ENCODE data around the gene CNOT2.
"Not testable (repeated sequence)": the region's sequence is repeated elsewhere in the genome, so short reads cannot be mapped to it uniquely, and the experiment has no call there.

DNA sequence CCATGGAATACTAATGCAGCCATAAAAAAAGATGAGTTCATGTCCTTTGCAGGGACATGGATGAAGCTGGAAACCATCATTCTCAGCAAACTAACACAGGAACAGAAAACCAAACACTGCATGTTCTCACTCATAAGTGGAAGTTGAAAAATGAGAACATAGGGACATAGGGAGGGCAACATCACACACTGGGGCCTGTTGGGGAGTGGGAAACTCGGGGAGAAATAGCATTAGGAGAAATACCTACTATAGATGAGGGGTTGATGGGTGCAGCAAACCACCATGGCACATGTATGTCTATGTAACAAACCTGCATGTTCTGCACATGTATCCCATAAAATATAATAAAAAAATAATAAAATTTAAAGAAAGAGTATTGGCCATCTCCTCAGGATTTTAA lies 149.4 kb downstream of the CNOT2 start:
- TF ChIP-seq, protein P1, sequence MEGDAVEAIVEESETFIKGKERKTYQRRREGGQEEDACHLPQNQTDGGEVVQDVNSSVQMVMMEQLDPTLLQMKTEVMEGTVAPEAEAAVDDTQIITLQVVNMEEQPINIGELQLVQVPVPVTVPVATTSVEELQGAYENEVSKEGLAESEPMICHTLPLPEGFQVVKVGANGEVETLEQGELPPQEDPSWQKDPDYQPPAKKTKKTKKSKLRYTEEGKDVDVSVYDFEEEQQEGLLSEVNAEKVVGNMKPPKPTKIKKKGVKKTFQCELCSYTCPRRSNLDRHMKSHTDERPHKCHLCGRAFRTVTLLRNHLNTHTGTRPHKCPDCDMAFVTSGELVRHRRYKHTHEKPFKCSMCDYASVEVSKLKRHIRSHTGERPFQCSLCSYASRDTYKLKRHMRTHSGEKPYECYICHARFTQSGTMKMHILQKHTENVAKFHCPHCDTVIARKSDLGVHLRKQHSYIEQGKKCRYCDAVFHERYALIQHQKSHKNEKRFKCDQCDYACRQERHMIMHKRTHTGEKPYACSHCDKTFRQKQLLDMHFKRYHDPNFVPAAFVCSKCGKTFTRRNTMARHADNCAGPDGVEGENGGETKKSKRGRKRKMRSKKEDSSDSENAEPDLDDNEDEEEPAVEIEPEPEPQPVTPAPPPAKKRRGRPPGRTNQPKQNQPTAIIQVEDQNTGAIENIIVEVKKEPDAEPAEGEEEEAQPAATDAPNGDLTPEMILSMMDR (conservative IDR thresholded peaks at IDR 0.05; ENCODE audit: low read depth in 2 of 2), result not testable (repeated sequence)
- TF ChIP-seq, protein P2, sequence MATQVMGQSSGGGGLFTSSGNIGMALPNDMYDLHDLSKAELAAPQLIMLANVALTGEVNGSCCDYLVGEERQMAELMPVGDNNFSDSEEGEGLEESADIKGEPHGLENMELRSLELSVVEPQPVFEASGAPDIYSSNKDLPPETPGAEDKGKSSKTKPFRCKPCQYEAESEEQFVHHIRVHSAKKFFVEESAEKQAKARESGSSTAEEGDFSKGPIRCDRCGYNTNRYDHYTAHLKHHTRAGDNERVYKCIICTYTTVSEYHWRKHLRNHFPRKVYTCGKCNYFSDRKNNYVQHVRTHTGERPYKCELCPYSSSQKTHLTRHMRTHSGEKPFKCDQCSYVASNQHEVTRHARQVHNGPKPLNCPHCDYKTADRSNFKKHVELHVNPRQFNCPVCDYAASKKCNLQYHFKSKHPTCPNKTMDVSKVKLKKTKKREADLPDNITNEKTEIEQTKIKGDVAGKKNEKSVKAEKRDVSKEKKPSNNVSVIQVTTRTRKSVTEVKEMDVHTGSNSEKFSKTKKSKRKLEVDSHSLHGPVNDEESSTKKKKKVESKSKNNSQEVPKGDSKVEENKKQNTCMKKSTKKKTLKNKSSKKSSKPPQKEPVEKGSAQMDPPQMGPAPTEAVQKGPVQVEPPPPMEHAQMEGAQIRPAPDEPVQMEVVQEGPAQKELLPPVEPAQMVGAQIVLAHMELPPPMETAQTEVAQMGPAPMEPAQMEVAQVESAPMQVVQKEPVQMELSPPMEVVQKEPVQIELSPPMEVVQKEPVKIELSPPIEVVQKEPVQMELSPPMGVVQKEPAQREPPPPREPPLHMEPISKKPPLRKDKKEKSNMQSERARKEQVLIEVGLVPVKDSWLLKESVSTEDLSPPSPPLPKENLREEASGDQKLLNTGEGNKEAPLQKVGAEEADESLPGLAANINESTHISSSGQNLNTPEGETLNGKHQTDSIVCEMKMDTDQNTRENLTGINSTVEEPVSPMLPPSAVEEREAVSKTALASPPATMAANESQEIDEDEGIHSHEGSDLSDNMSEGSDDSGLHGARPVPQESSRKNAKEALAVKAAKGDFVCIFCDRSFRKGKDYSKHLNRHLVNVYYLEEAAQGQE (IDR thresholded peaks at IDR 0.05; ENCODE audit: unreplicated experiment), result not testable (repeated sequence)
- not testable (repeated sequence) for TF ChIP-seq POLR2AphosphoS5 (IDR thresholded peaks at IDR 0.05; ENCODE audit: low read depth); CREB1 (CRISPR knock-in tag; IDR thresholded peaks at IDR 0.05; ENCODE audit: low read depth); EZH2 (IDR thresholded peaks at IDR 0.05; ENCODE audit: low read depth, unreplicated experiment); NANOG (IDR thresholded peaks at IDR 0.05; ENCODE audit: borderline replicate concordance); JUNB (IDR thresholded peaks at IDR 0.05; ENCODE audit: unreplicated experiment); EZH2phosphoT487 (IDR thresholded peaks at IDR 0.05; ENCODE audit: unreplicated experiment); STAT1 (IDR thresholded peaks at IDR 0.05; ENCODE audit: unreplicated experiment); ZNF114 (CRISPR knock-in tag; IDR thresholded peaks at IDR 0.05); ZNF331 (CRISPR knock-in tag; IDR thresholded peaks at IDR 0.05; ENCODE audit: low read depth)
- TF ChIP-seq, protein P3, sequence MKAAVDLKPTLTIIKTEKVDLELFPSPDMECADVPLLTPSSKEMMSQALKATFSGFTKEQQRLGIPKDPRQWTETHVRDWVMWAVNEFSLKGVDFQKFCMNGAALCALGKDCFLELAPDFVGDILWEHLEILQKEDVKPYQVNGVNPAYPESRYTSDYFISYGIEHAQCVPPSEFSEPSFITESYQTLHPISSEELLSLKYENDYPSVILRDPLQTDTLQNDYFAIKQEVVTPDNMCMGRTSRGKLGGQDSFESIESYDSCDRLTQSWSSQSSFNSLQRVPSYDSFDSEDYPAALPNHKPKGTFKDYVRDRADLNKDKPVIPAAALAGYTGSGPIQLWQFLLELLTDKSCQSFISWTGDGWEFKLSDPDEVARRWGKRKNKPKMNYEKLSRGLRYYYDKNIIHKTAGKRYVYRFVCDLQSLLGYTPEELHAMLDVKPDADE (IDR thresholded peaks at IDR 0.05), result not testable (repeated sequence)
